Keratinocyte (primary cell): ENCODE measurements around the gene NMBR.

Experiments used
- CTCF ChIP-seq, 3 experiments: IDR thresholded peaks in 1 of 3; conservative IDR thresholded peaks in 1 of 3; optimal IDR thresholded peaks in 1 of 3; 2 replicates in 2 of 3; 3 replicates in 1 of 3; pipeline versions ENCODE3 to v1.5.1; 2011; ENCODE audit warnings: low read length in 3 of 3, mild to moderate bottlenecking in 3 of 3, moderate library complexity in 2 of 3, control low read depth in 1 of 3, inconsistent platforms in 1 of 3; ENCODE audit not compliant: insufficient read depth in 2 of 3; ENCODE audit errors: extremely low read depth in 1 of 3
- EZH2 ChIP-seq: IDR thresholded peaks from one replicate; pipeline ENCODE4 v1.6.1; 2012; ENCODE audit warnings: inconsistent platforms, mild to moderate bottlenecking, low read length, moderate library complexity

GRCh38 chr6:142185641-142186040 lies 38.7 kb upstream of the NMBR start:
- TF ChIP-seq CTCF (optimal IDR thresholded peaks at IDR 0.05 in 1 of 3, IDR thresholded peaks at IDR 0.05 in 1 of 3, conservative IDR thresholded peaks at IDR 0.05 in 1 of 3; ENCODE audit: extremely low read depth in 1 of 3, insufficient read depth in 2 of 3, low read length in 3 of 3), result no peak
- no peak for TF ChIP-seq EZH2
